Progenitor cell of endocrine pancreas (in vitro differentiated cells): Measurements from ENCODE around the gene ZSCAN2. TPM values are rescaled to one million over a fixed set of nuclear protein-coding genes. Genes with fewer than 3 reads are reported as not detected.

Experiments used
- DNase-seq: peaks from one replicate; pipeline ENCODE4 v3.0.0; 2021; ENCODE audit warnings: low spot score; ENCODE audit not compliant: unreplicated experiment
- H3K27ac Mint-ChIP-seq: 2 replicates; pipeline ENCODE4 v1.8.0; 2021; ENCODE audit warnings: mild to moderate bottlenecking, moderate library complexity, mixed read lengths
- H3K27me3 Mint-ChIP-seq: 2 replicates; pipeline ENCODE4 v1.8.0; 2021; ENCODE audit warnings: mixed read lengths
- H3K36me3 Mint-ChIP-seq: 2 replicates; pipeline ENCODE4 v1.8.0; 2022; ENCODE audit warnings: mixed read lengths; ENCODE audit not compliant: insufficient read depth
- H3K4me1 Mint-ChIP-seq: 2 replicates; pipeline ENCODE4 v1.8.0; 2021; ENCODE audit warnings: low read depth, mixed read lengths
- H3K4me3 Mint-ChIP-seq: 2 replicates; pipeline ENCODE4 v1.8.0; 2021; ENCODE audit warnings: low read depth, mild to moderate bottlenecking, moderate library complexity, mixed read lengths
- H3K9me3 Mint-ChIP-seq: 2 replicates; pipeline ENCODE4 v1.8.0; 2021; ENCODE audit warnings: low read depth, mixed read lengths
- CTCF ChIP-seq: fragments of 200-600 bp; sonication (generic); IDR thresholded peaks from one replicate; pipeline ENCODE4 v1.5.0; 2021; ENCODE audit warnings: antibody characterized with exemption, mild to moderate bottlenecking; ENCODE audit not compliant: unreplicated experiment
- total RNA-seq: library from RNA; stranded (reverse); gene quantifications from 2 replicates; pipeline ENCODE4 v1.2.1, GENCODE V29; 2021

The ZSCAN2 gene
- total RNA-seq, 1 donor from 2014 or later = 44.6 TPM

GRCh38 chr15:84643838-84644237 lies 43.0 kb downstream of the ZSCAN2 start:
- Mint-ChIP-seq H3K4me1 (no peaks in the 10 kb centered on the region), H3K27ac (no peak overlapping the region), H3K36me3 (peaks cover 25% of the 10 kb centered on the region), H3K27me3 (no peaks in the 10 kb centered on the region), H3K4me3 (no peak overlapping the region), H3K9me3 (no peaks in the 10 kb centered on the region)
- no peak for DNase-seq
- no peak for TF ChIP-seq CTCF

GRCh38 chr15:84645496-84645895 lies 44.7 kb downstream of the ZSCAN2 start:
- Mint-ChIP-seq H3K9me3 (no peaks in the 10 kb centered on the region), H3K36me3 (peaks cover 26% of the 10 kb centered on the region), H3K4me1 (no peaks in the 10 kb centered on the region), H3K27ac (no peak overlapping the region), H3K27me3 (no peaks in the 10 kb centered on the region), H3K4me3 (no peak overlapping the region)
- no peak for TF ChIP-seq CTCF
- no peak for DNase-seq

- H3K4me3 Mint-ChIP-seq = no peak overlapping the region
Measured at GRCh38 chr15:84645997-84646396, 45.2 kb downstream of the ZSCAN2 start.

GRCh38 chr15:84647726-84648125 lies 46.9 kb downstream of the ZSCAN2 start:
- TF ChIP-seq CTCF = no peak
- Mint-ChIP-seq H3K27ac (peak overlapping the region; percentile 9), H3K4me3 (no peak overlapping the region), H3K27me3 (no peaks in the 10 kb centered on the region), H3K36me3 (peaks cover 30% of the 10 kb centered on the region), H3K4me1 (peaks cover 3% of the 10 kb centered on the region), H3K9me3 (no peaks in the 10 kb centered on the region)
- DNase-seq = no peak

More at GRCh38 chr15:84645997-84646396, 45.2 kb downstream of the ZSCAN2 start:
- Mint-ChIP-seq H3K4me1 (no peaks in the 10 kb centered on the region), H3K36me3 (peaks cover 25% of the 10 kb centered on the region), H3K9me3 (no peaks in the 10 kb centered on the region), H3K27me3 (no peaks in the 10 kb centered on the region), H3K27ac (no peak overlapping the region)
- TF ChIP-seq CTCF = no peak
- no peak for DNase-seq

- Mint-ChIP-seq H3K36me3 (peaks cover 26% of the 10 kb centered on the region), H3K27ac (no peak overlapping the region), H3K9me3 (no peaks in the 10 kb centered on the region), H3K27me3 (no peaks in the 10 kb centered on the region), H3K4me1 (peaks cover 8% of the 10 kb centered on the region), H3K4me3 (no peak overlapping the region)
- no peak for TF ChIP-seq CTCF
- DNase-seq = no peak
Measured at GRCh38 chr15:84648539-84648938, 47.7 kb downstream of the ZSCAN2 start.
